GM19395 (cell line): ENCODE measurements around the gene LRRTM2.
"Not testable (repeated sequence)": the region's sequence is repeated elsewhere in the genome, so short reads cannot be mapped to it uniquely, and the experiment has no call there.

Source experiments
- ATAC-seq: cut with Tn5 transposase; IDR thresholded peaks from one replicate; pipeline ENCODE4 v1.9.1; 2021; ENCODE audit warnings: mild to moderate bottlenecking, moderate library complexity; ENCODE audit not compliant: unreplicated experiment

Gene LRRTM2, protein sequence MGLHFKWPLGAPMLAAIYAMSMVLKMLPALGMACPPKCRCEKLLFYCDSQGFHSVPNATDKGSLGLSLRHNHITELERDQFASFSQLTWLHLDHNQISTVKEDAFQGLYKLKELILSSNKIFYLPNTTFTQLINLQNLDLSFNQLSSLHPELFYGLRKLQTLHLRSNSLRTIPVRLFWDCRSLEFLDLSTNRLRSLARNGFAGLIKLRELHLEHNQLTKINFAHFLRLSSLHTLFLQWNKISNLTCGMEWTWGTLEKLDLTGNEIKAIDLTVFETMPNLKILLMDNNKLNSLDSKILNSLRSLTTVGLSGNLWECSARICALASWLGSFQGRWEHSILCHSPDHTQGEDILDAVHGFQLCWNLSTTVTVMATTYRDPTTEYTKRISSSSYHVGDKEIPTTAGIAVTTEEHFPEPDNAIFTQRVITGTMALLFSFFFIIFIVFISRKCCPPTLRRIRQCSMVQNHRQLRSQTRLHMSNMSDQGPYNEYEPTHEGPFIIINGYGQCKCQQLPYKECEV

DNA sequence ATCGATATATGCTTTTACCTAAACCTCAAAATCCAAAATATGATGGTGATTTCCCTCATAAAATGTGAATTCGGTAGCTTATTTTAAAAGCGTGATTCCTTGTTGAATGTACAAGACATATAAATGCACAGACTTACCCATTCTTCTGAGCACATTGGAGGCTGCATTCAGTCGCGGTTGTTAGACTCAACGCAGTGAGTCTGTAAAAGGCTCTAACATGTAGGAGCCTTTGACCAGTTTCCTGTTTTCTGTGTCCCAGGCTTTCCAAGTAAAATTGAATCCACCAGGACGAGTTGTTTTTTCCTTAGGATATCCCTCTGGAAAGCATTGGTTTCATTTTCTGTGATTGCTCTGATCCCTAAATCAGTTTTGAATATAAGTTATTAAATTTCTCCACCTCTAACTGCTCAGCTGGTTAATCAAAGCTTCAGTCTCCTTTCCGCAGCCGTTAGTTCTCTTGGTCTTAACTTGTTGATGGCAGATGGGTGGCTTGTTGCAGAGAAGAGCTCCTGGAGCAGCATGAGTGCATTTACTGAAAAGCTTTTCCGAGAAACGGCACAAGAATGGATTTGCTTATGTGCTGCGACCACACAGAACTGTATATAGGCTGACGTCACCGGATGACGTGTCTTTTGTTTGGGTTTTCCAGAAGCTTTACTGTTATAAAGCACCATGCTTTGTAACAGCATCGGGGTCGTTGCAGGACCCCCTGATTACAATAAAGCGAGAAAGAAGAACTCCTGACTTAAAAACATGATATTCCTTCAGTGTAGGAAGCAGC lies at the start of gene LRRTM2:
Gene LRRTM2 (minus strand): TSS at position 565 of the 781 bp plus-strand sequence. CDS start 424 bp downstream, at position 141.
- ATAC-seq, result no peak

DNA sequence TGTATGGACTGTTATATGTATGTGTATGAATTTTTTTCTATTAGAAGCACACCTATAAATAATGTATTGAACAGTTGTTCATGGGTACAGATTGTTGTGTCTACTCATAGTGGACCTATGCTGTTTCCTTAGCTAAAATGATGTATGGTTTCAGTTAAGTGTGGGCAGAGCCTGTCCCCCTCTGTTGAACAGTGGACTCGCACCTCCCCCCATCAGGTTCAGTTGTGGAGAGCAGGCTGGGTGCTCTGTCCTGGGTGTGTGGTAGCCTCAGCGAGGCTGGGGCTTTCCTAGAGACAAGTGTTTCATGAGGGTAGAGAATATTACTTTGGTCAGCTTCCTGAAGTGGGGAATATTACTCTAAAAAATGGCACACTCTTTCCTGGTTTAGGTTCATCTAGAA lies 47.4 kb upstream of the LRRTM2 start:
- no peak for ATAC-seq

GRCh38 chr5:138921362-138921761 lies 46.2 kb upstream of the LRRTM2 start:
- not testable (repeated sequence) for ATAC-seq

GRCh38 chr5:138920181-138920580 lies 45.0 kb upstream of the LRRTM2 start:
- ATAC-seq, result no peak

- no peak for ATAC-seq
Observed at GRCh38 chr5:138918686-138919085, 43.6 kb upstream of the LRRTM2 start.

DNA sequence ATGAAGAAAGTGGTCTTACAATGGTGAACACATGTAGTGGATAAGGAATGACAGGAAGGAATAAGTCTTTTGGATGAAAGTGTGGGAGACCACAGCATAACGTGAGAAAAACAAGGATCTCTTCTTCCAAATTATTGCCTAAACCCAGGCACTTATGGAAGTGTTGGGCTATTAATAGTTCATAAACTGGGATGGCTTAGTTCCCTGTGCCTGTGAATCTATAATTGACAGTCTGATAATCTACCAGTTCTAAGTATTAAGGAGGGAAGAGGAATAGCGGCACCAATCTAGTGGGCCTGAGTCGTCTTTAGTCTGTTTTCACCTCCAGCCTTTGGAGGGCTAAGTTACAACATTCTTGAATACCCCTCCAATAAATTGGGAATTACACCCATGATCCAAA lies 39.2 kb upstream of the LRRTM2 start:
- no peak for ATAC-seq

DNA sequence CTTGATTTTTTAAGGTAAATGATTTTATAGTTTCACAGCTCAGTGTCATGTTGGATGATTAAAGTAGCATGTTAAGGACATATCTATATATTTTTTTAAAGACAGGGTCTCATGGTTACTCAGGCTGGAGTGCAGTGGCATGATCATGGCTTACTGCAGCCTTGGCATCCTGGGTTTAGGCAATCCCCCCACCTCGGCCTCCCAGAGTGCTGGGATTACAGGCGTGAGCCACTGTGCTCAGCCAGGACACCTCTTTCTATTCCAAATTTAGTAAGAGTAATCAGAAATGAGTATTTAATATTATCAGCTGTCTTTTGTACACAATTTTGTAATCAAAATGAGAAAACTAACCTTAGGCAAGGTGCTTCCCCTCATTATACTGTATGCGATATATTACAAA lies 38.6 kb upstream of the LRRTM2 start:
- ATAC-seq, result no peak

DNA sequence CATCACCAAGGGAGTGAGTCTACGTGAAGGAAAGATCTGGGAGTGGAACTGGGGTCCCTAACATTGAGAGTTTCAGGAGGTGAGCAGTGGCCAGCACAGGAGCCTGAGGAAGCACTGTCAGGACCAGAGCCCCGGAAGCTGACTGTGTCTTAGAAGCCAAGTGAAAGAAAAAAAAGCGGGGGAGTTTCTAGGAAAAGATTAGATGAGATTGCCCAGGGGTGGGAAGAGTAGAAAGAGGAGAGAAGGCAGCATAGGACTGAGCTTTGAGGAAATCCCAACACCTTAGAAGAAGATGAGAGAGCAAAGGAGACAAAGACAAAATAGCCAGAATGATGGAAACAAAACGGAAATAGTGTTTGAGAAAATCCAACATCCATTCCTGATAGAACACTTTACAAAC lies 37.0 kb upstream of the LRRTM2 start:
- no peak for ATAC-seq

DNA sequence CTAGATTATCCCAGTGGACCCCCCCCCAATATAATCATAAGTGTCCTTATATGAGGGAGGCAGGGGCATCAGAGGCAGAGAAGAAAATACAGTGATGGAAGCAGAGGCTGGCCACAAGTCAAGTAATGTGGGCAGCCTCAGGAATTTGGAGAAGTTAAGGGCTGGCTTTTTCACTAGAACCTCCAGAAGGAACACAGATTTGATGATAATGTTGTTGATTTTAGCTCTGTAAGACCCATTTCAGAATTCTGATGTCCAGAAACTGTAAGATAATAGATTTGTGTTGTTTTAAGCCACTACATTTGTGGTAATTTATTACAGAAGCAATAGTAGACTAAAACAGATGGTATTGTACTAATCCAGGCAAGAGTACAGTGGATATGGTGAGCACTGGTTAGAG lies 36.3 kb upstream of the LRRTM2 start:
- ATAC-seq, result no peak

- no peak for ATAC-seq
Observed at GRCh38 chr5:138910546-138911185, 35.5 kb upstream of the LRRTM2 start.

DNA sequence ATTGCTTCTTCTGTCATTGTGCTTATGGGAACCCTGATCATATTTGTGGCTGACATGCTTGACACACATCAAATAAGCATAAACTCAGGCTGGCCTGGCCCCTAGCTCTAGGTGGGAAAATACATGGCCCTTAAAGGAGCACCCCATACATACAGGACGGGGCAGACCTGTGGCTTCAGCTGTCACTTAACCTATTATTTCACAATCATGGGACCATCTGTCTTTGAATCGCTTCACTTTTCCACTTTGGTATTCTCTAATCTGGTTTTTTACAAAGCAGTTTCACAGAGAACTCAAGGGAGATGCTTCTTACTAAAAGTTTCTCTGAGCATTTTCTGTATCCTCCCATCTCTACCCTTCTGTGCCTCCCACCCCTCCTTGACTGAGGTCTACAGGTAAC lies 34.6 kb upstream of the LRRTM2 start:
- no peak for ATAC-seq

DNA sequence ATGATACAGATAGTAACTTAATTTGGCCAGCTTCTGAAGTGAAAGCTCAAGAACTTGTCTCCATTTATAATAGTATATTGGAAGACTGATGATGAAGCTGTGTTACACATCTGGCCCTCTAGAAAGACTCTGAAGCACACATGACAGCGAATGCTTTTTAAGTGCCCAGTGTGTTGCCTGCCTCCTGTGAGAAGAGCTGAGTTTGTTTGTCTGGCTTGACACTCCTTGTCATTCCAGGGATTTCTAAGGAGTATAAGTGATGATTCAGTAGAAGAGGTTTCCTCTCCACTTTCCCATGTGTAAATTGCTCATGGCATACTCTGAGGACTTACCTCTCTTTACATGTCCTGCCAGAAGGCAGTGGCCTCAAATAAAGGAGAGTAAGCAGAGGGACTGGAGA lies 30.4 kb upstream of the LRRTM2 start:
- ATAC-seq, result no peak

DNA sequence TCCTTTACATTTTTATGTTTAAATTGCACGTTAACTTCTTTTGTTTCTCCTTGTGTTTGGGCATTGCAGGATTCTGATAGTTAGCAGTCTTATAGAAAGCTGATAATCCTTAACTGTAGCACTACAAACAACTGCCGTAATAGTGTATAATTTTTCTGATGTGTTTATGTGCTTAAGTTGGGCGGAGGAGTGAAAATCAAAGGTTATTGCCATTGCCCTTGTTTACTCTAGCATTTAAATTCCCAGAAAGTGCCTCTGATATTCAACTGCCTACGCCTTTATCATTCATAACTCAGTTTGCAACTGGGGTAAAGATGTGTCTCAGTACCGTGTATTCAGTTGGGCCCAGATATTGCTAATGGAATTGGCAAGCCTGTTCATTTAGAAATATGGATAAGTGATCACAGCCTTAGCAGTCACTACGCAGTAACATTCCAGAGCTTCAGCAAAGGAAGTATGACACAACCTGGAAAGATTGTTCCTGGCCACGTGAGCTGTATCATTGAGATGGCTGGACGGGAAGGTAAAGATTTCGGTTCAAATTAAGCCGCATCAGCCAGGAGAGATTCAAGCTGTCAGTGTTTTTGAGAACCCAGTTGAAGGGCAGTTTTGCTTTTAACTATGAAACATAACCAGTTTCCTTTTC lies 28.1 kb upstream of the LRRTM2 start:
- no peak for ATAC-seq

- no peak for ATAC-seq
Observed at GRCh38 chr5:138901716-138902115, 26.6 kb upstream of the LRRTM2 start.

DNA sequence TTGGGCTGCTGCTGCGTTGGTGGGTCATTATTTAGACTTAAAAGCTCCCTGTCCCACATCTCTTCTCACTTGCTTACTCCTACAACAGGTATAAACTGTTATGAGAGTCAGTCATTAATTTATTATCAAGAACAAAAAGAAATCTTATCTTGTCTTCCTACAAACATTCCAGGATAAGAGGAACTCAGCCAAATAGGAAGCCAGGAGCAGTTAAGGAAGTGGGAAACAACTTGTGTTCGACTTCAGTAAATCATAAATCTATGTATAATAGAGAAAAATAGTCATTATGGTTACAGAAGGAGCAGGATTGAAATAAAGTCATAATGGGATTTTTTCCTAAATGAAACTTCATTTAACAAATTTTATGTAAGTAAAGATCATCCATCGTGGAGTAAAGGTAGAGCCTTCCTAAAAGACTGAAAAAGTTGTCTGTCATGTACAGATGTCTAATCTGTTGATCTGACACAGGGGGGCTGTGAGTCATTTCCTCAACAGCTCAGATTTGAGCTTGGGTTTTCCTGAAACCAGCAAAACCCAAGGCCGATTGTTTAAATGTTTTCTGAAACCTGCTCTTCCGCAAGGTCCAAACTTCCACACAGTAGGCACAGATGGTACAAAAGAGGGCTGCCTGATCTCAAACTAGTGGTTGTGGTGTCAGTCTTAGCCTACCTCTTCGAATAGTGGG lies 25.3 kb upstream of the LRRTM2 start:
- ATAC-seq, result no peak

DNA sequence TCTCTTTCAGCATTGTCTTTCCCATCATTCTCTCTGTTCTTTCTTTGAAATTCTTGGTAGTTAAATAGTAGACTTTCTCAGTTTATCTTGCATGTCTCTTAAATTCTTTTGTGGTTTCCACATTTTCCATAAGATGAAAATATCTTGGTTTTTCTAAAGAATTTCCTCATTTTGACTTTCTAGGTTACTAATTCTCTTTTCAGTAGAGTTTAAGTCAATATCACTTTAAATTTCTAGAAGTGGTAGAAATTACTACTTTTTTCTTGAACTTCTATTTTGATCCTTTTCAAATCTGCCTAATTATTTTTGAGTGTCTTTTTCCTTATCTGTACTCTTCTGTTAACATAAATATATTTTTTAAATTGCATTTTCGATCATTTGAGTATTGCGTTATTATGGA lies 23.6 kb upstream of the LRRTM2 start:
- ATAC-seq, result no peak

- no peak for ATAC-seq
Observed at GRCh38 chr5:138898299-138898698, 23.2 kb upstream of the LRRTM2 start.

- no peak for ATAC-seq
Observed at GRCh38 chr5:138895918-138896317, 20.8 kb upstream of the LRRTM2 start.

DNA sequence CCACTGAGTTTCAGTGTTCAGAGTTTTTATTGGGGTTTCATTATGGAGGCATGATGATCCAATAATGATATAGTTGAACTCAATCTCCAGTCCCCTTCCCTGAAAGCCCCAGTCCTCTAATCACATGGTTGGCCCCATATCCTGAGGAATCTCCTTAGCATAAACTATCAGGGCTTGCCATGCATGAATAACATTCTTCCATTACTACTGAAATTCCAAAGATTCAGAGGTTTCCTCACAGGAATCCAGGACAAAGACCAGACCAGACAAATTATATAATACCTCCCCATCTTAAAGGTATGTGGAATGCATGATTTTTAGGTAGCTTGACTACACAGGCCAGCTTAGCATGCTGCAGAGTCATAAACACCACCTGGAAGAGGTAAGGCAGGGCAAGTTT lies 15.5 kb upstream of the LRRTM2 start:
- no peak for ATAC-seq

GRCh38 chr5:138889994-138890393 lies 14.9 kb upstream of the LRRTM2 start:
- ATAC-seq, result no peak
